ENCODE results near the gene TBC1D13. TPM values are rescaled to one million over a fixed set of nuclear protein-coding genes. Genes with fewer than 3 reads are reported as not detected.
"Not testable (repeated sequence)": the region's sequence is repeated elsewhere in the genome, so short reads cannot be mapped to it uniquely, and the experiment has no call there.

TBC1D13 gene
- total RNA-seq, 6 experiments from 2014 or later, result 28.0 to 34.7 (median 30.3) TPM

DNA sequence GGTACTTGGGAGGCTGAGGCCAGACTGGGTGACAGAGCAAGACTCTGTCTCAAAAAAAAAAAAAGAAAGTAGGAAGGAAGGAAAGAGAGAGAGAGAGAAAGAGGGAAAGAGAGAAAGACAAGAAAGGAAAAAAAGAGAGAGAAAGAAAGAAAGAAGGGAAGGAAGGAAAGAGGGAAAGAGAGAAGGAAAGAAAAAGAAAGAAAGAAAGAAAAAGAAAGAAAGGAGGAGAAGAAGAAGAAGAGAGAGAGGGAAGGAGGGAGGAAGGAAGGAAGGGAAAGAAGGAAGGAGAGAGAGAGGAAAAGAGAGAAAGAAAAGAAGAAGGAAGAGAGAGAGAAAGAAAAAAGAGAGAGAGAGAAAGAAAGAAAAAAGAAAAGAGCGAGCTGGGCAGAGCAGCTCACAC, 12.2 kb upstream of the TBC1D13 start:
- Mint-ChIP-seq H3K27me3 (ENCODE audit: insufficient read depth) (no peaks in the 10 kb centered on the region; the same call in 1 of the 2 replicates), H3K4me3 (no peak overlapping the region), H3K27ac (no peak overlapping the region), H3K36me3 (ENCODE audit: low read depth) (no peaks in the 10 kb centered on the region; the same call in 1 of the 2 replicates), H3K9me3 (peaks cover 16% of the 10 kb centered on the region), H3K4me1 (ENCODE audit: low read depth) (peaks cover 13% of the 10 kb centered on the region)
- no peak for DNase-seq
- TF ChIP-seq, protein P1, sequence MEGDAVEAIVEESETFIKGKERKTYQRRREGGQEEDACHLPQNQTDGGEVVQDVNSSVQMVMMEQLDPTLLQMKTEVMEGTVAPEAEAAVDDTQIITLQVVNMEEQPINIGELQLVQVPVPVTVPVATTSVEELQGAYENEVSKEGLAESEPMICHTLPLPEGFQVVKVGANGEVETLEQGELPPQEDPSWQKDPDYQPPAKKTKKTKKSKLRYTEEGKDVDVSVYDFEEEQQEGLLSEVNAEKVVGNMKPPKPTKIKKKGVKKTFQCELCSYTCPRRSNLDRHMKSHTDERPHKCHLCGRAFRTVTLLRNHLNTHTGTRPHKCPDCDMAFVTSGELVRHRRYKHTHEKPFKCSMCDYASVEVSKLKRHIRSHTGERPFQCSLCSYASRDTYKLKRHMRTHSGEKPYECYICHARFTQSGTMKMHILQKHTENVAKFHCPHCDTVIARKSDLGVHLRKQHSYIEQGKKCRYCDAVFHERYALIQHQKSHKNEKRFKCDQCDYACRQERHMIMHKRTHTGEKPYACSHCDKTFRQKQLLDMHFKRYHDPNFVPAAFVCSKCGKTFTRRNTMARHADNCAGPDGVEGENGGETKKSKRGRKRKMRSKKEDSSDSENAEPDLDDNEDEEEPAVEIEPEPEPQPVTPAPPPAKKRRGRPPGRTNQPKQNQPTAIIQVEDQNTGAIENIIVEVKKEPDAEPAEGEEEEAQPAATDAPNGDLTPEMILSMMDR (IDR thresholded peaks at IDR 0.05), result no peak

DNA sequence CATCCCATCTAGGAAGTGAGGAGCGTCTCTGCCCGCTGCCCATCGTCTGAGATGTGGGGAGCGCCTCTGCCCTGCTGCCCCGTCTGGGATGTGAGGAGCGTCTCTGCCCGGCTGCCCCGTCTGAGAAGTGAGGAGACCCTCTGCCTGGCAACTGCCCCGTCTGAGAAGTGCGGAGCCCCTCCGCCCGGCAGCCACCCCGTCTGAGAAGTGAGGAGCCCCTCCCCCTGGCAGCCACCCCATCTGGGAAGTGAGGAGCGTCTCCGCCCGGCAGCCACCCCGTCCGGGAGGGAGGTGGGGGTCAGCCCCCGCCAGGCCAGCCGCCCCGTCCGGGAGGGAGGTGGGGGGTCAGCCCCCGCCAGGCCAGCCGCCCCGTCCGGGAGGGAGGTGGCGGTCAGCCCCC, 7.0 kb upstream of the TBC1D13 start:
- H3K36me3 Mint-ChIP-seq (ENCODE audit: low read depth); H3K4me3 Mint-ChIP-seq: not testable (repeated sequence)

DNA sequence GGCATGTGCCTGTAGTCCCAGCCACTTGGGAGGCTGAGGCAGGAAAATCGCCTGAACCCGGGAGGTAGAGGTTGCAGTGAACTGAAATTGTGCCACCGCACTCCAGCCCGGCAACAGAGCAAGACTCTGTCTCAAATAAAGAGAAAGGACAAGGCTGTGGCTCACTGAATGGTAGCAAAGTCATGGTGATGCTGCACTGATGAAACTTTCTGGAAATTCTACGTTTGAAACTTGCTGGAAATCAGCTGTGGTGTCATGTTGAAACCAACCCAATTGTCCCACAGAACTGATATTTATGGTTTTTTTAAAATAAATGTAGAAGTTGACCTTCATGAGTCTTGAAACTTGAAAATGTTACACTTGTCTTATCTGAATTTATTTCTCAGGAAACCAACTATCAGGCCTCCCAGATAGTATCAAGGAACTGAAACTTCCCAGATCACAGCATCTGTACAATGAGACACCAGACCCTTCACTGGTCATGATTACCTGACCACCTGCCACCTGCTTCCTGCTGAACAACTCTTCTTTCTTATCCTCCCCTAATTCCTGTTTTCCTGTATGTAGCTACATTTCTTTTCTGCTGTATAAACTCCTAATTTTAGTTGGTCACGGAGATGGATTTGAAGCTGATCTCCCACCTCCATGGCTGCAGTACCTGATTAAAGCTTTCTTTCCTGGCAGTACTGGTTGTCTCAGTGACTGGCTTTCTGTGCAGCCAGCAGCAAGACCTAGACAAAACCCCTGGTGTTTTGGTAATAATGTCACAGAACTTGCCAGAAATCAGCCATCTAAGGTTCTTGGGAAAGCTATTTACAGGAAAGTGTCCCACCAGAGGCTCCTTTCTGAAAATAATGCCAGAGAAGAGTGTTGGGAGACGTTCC, 5.6 kb upstream of the TBC1D13 start:
- TF ChIP-seq, protein P1 (IDR thresholded peaks at IDR 0.05), result no peak
- no peaks in the 10 kb centered on the region for H3K27me3 Mint-ChIP-seq (ENCODE audit: insufficient read depth)
- H3K27ac Mint-ChIP-seq, result no peak overlapping the region
- DNase-seq, result no peak
- H3K4me1 Mint-ChIP-seq (ENCODE audit: low read depth), result peaks cover 9% of the 10 kb centered on the region
- H3K9me3 Mint-ChIP-seq, result peaks cover 13% of the 10 kb centered on the region
- H3K4me3 Mint-ChIP-seq, result no peak overlapping the region
- no peaks in the 10 kb centered on the region for H3K36me3 Mint-ChIP-seq (ENCODE audit: low read depth)

More for the DNA sequence above, 7.0 kb upstream of the TBC1D13 start:
- not testable (repeated sequence) for H3K27ac Mint-ChIP-seq; H3K4me1 Mint-ChIP-seq (ENCODE audit: low read depth); H3K27me3 Mint-ChIP-seq (ENCODE audit: insufficient read depth); DNase-seq
- peaks cover 22% of the 10 kb centered on the region for H3K9me3 Mint-ChIP-seq

DNA sequence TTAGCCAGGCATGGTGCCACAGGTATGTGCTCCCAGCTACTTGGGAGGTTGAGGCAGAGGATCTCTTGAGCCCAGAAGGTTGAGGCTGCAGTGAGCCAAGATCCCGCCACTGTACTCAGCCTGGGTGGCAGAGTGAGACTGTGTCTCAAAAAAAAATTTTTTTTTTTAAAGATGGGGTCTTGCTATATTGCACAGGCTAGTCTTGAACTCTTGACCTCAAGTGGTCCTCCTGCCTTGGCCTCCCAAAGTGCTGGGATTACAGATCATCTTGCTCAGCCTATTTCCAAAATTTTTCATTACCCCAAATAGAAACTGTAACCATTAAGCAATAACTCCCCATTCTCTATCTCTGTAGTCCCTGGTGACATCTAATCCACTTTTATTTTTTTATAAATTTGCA, 4.4 kb upstream of the TBC1D13 start:
- Mint-ChIP-seq H3K4me3 (no peak overlapping the region), H3K9me3 (peaks cover 13% of the 10 kb centered on the region), H3K27me3 (ENCODE audit: insufficient read depth) (no peaks in the 10 kb centered on the region), H3K27ac (no peak overlapping the region), H3K4me1 (ENCODE audit: low read depth) (peaks cover 9% of the 10 kb centered on the region), H3K36me3 (ENCODE audit: low read depth) (no peaks in the 10 kb centered on the region)
- DNase-seq, result no peak
- TF ChIP-seq, protein P1 (IDR thresholded peaks at IDR 0.05), result no peak

DNA sequence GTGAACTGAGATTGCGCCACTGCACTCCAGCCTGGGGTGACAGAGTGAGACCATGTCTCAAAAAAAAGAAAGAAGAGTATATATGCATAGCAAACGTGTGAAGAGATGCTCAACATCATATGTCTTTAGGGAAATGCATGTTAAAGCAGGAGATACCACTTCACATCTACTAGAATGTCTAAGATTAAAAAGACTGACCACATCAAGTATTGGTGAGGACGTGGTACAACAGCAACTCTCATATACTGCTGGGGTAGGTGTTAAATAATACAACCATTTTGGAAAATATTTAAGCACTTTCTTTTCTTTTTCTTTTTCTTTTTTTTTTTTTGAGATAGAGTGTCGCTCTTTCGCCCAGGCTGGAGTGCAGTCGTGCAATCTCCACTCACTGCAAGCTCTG, 1.6 kb upstream of the TBC1D13 start:
- Mint-ChIP-seq H3K9me3 (peaks cover 7% of the 10 kb centered on the region), H3K27ac (no peak overlapping the region), H3K4me3 (no peak overlapping the region), H3K36me3 (ENCODE audit: low read depth) (no peaks in the 10 kb centered on the region), H3K4me1 (ENCODE audit: low read depth) (peaks cover 21% of the 10 kb centered on the region), H3K27me3 (ENCODE audit: insufficient read depth) (no peaks in the 10 kb centered on the region; the same call in 1 of the 2 replicates)
- no peak for DNase-seq
- TF ChIP-seq, protein P1 (IDR thresholded peaks at IDR 0.05), result no peak

DNA sequence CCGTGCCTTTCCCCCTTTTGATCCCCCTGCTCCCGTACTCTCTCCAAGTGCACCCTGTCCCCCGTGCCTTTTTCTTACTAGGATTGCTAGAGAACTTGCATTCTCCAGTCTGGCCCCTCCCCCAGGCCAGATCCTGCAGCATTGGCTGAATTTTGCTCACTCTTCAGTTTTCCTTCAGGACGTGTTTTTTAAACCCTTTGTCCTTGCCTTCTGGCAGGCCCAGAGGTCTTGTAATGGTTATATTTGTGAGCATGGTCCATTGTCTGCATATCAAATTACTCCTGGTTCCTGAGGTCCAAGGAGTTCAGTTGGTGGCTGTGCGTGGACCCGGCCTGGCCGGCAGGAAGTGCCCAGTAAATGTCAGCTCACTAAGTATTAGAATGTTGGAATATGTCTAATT, 606 bp downstream of the TBC1D13 start:
- Mint-ChIP-seq H3K36me3 (ENCODE audit: low read depth) (no peaks in the 10 kb centered on the region; the same call in 1 of the 2 replicates), H3K4me1 (ENCODE audit: low read depth) (peaks cover 21% of the 10 kb centered on the region), H3K9me3 (no peaks in the 10 kb centered on the region), H3K27ac (peak overlapping the region; percentile 63), H3K4me3 (peak overlapping the region; percentile 95), H3K27me3 (ENCODE audit: insufficient read depth) (no peaks in the 10 kb centered on the region; the same call in 1 of the 2 replicates)
- TF ChIP-seq, protein P1 (IDR thresholded peaks at IDR 0.05), result no peak
- no peak for DNase-seq
